Liver (tissue), 3 donors: ENCODE results near the gene AJAP1.

Experiments used
- ATF3 ChIP-seq: IDR thresholded peaks from 2 replicates; pipeline ENCODE4 v1.6.1; 2016; ENCODE audit warnings: antibody characterized with exemption
- CTCF ChIP-seq: fragments of 150-350 bp; IDR thresholded peaks from 2 replicates; pipeline ENCODE4 v1.5.1; 2017; ENCODE audit warnings: improper control_type of control experiment, low read depth, low read length; ENCODE audit not compliant: missing input control
- FOXA1 ChIP-seq: IDR thresholded peaks from 2 replicates; pipeline ENCODE4 v1.6.1; 2016; ENCODE audit warnings: antibody characterized with exemption
- JUND ChIP-seq, 2 donors: IDR thresholded peaks; 2 replicates each; pipeline ENCODE4 v1.6.1; 2016; ENCODE audit warnings: antibody characterized with exemption in 2 of 2
- MAX ChIP-seq: IDR thresholded peaks from 2 replicates; pipeline ENCODE4 v1.6.1; 2016; ENCODE audit warnings: antibody characterized with exemption
- NR2F2 ChIP-seq: IDR thresholded peaks from 2 replicates; pipeline ENCODE4 v1.6.1; 2016; ENCODE audit warnings: antibody characterized with exemption
- RAD21 ChIP-seq, 2 donors: IDR thresholded peaks; 2 replicates each; pipeline ENCODE4 v1.6.1; 2016; ENCODE audit warnings: antibody characterized with exemption in 2 of 2, mild to moderate bottlenecking in 2 of 2
- REST ChIP-seq: IDR thresholded peaks from 2 replicates; pipeline ENCODE4 v1.6.1; 2016; ENCODE audit warnings: antibody characterized with exemption, mild to moderate bottlenecking
- RXRA ChIP-seq, 2 donors: IDR thresholded peaks; 2 replicates each; pipeline ENCODE4 v1.6.1; 2017 to 2018; ENCODE audit warnings: antibody characterized with exemption in 2 of 2, mild to moderate bottlenecking in 1 of 2
- SP1 ChIP-seq: IDR thresholded peaks from 2 replicates; pipeline ENCODE4 v1.6.1; 2018; ENCODE audit warnings: antibody characterized with exemption, mild to moderate bottlenecking
- TAF1 ChIP-seq: conservative IDR thresholded peaks from 2 replicates; pipeline ENCODE4 v1.6.1; 2016; ENCODE audit warnings: antibody characterized with exemption, mild to moderate bottlenecking
- YY1 ChIP-seq: IDR thresholded peaks from 2 replicates; pipeline ENCODE4 v1.6.1; 2016; ENCODE audit warnings: antibody characterized with exemption, mild to moderate bottlenecking
- ZBTB33 ChIP-seq: IDR thresholded peaks from 2 replicates; pipeline ENCODE4 v1.6.1; 2016; ENCODE audit warnings: antibody characterized with exemption
- donor health status: healthy.
- donor health status: healthy.

GRCh38 chr1:4621646-4622045, 32.8 kb upstream of the AJAP1 start:
- TF ChIP-seq CTCF (no peak), TAF1 (no peak), MAX (no peak), ZBTB33 (no peak), SP1 (no peak), JUND (IDR thresholded peaks at IDR 0.05) (no peak), FOXA1 (no peak), REST (no peak), RXRA (IDR thresholded peaks at IDR 0.05) (no peak), YY1 (no peak), ATF3 (no peak), RAD21 (IDR thresholded peaks at IDR 0.05) (no peak), NR2F2 (no peak)
